Skin of body (tissue), 2 donors: ENCODE data around the gene NUDT16L1. TPM values are rescaled to one million over a fixed set of nuclear protein-coding genes. Genes with fewer than 3 reads are reported as not detected.

Experiments used
- DNase-seq: peaks from one replicate; lab custom pipeline; 2025; lab: John Stamatoyannopoulos, UW
- total RNA-seq: library from RNA; depleted of rRNA; stranded (reverse); fragments of >200 nt; gene quantifications from one replicate; pipeline ENCODE4 v1.2.3, GENCODE V29; 2014

The NUDT16L1 gene
- total RNA-seq, 1 donor from 2014 or later: 19.9 TPM

DNA sequence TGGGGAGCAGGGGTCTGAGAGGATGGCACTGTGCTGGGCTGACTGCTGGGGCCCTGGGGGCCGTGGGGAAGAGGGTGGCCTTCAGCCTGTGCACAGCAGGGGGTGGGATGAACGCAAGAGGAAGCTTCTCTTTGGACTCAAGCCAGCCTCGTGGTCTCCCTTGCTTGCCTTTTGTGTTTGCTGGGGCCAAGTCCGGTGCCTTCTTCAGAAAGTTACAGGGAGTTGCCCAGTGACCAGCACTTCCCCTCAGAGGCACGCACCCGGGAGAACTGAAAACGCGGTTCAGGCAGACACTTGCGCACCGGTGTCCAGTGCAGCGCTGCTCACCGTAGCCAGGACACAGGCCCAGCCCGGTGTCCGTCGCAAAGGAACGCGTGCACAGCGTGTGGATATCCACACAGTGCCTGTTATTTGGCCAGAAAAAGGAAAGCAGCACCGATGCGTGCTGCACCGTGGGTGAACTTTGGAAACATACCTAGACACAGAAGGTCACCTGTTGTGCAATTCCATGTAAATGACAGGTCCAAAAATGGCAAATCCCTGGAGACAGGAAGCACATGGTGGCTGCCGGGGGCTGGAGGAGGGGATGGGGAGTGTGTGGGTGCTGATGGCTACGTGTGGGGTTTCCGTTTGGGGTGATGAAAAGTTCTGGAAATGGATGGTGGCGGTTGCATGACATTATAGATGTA, 29.4 kb upstream of the NUDT16L1 start:
- DNase-seq: no peak

- DNase-seq: no peak
Measured at GRCh38 chr16:4664538-4665418, 28.6 kb upstream of the NUDT16L1 start.

DNA sequence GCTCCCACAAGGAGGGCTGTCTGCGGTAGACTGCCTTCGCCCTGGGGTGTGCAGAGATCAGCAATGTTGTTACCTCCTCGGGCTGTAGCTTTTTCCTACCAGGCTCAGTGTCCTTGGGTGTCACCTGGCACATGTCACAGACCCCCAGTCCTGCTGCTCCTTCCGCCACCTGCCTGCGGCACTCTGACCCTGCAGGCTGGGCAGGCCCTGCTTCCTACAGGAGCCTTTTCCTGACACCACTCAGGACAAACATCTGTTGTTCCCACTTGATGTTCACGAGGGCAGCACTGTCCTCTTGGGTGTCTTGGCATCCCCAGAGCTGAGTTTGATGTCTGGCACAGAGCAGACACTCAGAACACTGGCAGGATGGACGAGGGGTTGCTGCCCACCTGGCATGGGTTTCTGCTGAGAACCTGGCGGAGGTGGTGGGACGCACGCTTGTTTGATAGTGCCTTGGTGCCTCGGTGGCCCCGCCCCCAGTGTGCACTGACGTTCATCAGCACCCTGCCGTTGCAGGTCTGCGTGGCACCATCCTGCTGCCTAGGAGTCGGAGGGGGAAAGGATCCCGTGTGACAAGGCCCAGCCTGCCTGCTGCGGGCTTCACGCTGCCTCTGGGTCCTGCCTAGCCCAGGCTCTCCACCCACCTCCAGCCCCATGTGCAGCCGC, 26.7 kb upstream of the NUDT16L1 start:
- no peak for DNase-seq

DNA sequence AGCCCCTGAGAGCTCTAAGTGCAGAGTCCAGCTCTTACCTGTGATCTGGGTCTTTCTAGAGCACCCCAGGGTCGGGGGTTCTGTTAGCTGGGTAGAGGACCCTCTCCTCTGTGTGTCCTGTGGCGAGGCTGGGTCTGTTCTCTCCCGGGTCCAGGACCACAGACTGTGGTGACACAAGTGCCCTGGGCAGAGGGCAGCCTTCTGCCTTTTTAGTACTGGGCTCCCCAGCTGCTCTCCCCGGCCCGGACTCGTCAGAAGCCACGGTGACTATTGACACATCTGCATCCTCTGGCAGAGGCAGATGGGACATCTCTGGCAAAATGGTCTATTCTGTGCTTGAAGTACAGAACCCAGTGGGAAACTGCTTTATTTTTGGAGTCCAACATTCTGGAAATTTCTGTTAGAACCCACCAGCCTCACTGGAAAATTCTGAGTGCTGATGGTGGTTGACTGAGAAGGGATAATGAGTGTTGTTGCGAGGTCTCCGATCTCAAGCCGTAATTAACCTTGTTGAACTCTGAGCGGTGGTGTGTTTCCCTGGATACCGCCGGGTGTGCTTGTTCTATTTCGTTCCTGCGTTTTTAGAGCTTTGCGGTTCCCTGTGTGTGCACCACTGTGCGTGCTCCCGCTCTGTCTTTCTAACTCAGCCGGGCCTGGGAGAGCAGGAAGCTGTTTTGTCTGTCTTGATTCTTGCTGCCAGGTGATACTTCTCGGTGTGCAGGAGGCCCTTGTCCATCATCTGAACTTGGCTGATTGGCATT, 26.0 kb upstream of the NUDT16L1 start:
- DNase-seq: no peak

- no peak for DNase-seq
Measured at GRCh38 chr16:4668313-4668960, 24.9 kb upstream of the NUDT16L1 start.

DNA sequence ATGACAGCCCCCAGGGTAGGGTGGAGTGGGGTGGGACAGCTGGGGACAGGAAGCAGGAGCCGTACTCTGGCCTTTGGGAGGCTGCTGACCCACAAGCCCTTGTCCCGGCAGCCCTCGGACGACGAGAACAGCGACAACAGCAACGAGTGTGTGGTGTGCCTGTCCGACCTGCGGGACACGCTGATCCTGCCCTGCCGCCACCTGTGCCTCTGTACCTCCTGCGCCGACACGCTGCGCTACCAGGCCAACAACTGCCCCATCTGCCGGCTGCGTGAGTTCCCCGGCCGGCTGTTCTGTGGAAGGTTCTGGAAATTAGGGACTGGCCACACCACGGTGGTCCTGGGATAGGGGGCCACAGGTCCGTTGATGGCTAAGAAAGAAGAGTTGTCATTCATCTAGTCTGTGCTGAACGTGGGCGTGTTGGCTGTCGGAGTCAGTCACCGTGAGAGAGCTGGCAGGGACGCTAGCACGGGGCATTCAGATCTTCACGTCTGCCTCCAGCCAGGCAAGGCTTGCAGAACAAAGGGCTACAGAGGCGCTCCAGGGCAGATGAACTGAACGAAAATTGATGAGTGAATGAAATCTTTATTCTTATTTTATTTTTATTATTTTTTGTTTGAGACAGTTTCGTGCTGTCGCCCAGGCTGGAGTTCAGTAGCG, 19.8 kb upstream of the NUDT16L1 start:
- DNase-seq: no peak

DNA sequence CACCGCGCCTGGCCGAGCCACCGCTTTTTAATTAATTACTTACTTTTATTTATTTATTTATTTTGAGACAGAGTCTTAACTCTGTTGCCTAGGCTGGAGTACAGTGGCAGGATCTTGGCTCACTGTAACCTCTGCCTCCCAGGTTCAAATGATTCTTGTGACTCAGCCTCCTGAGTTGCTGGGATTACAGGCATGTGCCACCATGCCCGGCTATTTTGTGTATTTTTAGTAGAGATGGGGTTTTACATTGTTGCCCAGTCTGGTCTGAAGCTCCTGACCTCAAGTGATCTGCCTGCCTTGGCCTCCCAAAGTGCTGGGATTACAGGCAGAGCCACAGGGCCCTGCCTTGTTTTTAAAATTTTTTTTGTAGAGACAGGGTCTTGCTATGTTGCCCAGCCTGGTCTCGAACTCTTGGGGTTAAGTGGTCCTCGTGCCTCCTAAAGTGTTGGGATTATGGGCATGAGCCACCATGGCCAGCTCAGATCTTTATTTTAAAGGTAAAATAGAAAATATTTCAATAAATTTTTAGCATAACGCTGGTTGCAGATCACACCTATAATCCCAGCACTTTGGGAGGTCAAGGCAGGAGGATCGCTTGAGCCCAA, 18.3 kb upstream of the NUDT16L1 start:
- DNase-seq: no peak

- DNase-seq: no peak
Measured at GRCh38 chr16:4675864-4676786, 17.2 kb upstream of the NUDT16L1 start.

- no peak for DNase-seq
Measured at GRCh38 chr16:4676831-4677230, 16.5 kb upstream of the NUDT16L1 start.

GRCh38 chr16:4677390-4677789, 16.0 kb upstream of the NUDT16L1 start:
- no peak for DNase-seq

GRCh38 chr16:4677994-4678393, 15.4 kb upstream of the NUDT16L1 start:
- DNase-seq: no peak

DNA sequence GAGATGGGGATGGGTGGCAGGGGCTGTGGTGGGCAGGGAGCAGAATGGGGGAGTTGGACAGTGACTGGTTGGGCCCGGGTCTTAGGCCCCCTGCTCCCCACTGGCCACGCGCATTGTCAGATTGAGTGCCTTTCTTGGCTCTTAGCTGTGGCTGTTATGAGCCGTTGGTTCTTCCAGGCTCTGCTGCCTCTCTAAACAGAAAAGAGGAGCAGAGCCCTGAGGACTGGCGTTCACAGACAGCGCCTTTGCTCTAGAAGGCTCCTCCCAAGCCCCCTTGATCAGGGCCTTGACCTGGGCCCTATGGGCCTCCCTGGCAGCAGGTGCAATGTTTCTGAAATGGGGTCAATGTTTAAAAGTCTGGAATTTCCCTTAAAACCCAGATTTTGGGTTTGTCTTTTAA, 14.8 kb upstream of the NUDT16L1 start:
- DNase-seq: no peak

DNA sequence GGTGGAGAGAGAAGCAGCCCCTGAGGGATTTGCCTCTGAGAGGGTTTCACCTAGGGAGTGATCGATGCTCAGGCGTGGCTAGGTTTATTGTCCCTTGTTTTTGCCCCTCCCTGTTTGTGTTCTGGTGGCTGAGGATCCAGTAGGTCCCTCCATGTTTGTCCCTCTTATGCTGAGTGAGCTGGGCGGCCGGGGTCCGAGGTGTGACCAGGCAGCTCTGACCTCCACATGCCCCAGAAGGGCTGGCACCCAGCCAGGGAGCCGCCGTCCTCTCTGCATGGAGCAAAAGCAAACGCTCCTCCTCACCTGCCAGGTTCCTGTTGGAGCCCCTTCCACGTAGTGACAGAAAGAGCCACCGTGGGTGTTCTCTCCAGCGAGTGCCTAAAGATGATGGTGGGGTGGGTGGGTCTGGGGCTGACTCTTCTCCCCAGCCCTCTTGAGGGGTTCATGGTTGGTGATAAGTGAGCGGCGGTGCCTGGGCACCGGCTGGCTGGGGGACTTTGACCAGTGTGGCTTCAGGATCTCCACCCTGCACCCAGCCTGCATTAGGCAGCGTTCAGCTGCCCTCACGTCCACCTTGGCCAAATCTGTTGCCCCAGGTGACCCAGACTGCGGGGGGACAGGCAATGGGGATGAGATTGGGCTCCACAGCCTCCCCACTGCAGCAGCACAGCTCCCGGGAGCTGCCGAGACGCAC, 14.1 kb upstream of the NUDT16L1 start:
- DNase-seq: no peak

- no peak for DNase-seq
Measured at GRCh38 chr16:4679850-4680636, 13.3 kb upstream of the NUDT16L1 start.

DNA sequence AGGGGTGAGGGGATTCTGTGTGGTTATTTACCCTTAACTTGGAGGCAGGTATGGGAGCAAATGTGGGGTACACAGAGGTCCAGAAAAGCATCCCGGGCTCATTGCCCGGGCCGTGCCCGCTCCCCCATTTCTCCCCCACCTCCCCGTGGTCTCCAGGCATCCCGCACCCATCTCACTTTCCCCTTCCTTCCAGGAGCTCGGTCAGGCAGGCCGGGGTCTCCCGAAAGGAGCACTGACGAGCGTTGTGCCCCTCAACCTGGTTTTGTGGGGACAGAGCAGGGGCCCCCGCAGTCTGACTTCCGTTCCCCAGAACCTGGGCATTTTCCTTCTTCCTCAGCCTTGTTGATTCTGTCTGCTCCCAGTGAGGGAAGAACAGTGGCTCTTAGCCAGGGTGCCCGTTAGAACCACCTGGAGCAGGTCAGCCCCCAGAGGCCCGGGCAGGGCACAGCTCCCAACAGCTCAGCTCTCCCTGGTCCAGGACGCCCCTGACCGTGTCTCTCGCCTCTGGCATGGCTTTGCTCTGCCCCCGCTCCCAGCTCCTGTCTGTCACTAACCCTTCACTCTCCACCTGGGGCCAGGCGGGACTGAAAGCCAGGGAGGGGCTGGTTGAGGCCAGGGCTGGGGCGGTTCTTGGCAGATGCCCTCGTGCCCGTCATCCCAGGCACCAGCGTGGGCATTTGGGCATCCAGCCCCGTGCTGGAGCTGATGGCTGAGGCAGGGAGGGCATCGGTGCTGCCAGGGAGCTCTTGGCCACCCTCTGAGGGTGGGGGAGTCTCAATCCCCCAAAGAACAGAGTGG, 12.5 kb upstream of the NUDT16L1 start:
- no peak for DNase-seq

- no peak for DNase-seq
Measured at GRCh38 chr16:4681471-4682083, 11.8 kb upstream of the NUDT16L1 start.
